Measurements from ENCODE around the gene PSMB7.
"Not testable (repeated sequence)": the region's sequence is repeated elsewhere in the genome, so short reads cannot be mapped to it uniquely, and the experiment has no call there.

The PSMB7 gene

DNA sequence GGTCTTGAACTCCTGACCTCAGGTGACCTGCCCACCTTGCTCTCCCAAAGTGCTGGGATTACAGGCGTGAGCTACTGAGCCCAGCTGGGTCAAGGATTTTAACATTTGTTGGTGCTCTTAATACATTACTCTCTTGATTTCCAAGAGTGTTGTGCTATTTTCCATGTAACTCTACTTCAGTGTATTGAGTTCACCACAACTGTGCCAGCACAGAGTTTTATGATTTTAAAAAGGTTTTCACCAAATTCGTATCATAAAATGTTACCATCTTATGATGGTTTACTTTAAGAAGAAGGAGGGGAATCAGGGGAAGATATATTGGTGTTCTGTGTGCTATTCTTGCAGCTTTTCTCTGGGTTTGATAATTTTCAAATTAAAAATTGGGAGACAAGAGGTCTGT, 28.4 kb upstream of the PSMB7 start:
- no peak for DNase-seq

DNA sequence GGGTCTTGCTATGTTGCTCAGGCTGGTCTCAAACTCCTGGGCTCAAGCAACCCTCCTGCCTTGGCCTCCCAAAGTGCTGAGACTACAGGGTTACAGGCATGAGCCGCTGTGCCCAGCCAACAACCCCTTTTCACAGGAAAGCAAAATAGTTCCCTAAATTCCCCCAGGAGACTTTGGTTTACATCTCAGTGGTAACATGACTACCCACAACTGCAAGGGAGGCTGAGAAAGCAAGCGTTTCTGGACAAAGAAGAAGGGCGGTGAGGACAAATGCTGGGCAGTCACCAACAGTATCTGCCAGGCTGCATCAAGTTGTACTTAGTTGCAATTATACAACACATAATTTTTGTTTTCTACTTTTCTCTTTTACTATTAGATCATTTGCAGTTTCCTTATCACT, 27.6 kb upstream of the PSMB7 start:
- DNase-seq, result no peak

DNA sequence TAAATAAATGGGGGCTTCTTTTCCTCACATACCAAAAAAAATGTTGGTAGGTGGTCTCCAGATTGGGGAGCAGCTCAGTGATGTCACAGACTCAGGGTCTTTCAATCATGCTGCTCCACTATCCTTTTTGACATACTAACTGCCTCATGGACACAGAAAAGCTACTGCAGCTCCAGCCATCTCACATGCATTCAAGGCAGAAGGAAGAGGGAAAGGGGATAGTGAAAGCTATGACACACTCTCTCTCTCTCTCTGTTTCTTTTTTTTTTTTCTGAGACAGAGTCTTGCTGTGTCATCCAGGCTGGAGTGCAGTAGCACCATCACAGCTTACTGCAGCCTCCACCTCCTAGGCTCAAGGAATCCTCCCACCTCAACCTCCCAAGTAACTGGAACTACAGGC, 27.1 kb upstream of the PSMB7 start:
- no peak for DNase-seq

DNA sequence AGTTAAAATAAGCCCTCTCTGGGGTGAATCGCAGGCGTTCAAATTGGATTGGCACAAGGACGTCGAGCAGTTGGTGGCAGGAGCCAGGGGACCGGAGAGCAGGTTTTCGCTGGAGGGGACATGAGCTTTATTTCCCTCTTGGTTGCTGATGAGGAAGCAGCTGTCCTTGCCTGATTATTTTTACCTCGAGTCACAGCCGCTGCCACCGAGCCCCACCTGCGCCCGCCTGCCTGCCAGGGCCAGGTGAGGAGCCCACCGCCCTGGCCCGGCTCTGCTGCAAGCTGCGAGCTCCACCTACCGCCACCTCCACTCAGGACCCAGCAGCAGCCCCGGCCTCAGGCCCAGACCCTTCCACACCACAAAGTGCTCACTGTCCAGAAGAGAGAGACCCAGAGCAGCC, 26.0 kb upstream of the PSMB7 start:
- no peak for DNase-seq

DNA sequence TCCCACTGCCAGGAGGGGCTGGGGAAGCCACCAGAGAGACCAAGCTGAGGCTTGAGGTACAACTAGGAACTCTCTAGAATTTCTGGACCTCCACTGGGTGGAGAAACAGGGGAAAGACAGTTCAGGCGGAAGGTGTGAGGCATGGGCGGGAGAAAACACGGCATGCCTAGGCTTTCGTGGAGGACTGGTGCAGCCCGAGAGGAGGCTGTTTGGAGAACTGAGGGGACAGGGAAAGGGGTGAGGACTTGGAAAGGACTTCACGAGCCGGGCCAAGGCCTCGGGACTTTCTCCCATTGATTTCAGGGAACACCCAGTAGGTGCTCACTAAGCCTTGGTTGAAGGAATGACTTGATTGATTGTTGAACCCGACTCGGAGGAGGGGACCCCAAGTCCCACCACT, 25.5 kb upstream of the PSMB7 start:
- no peak for DNase-seq

DNA sequence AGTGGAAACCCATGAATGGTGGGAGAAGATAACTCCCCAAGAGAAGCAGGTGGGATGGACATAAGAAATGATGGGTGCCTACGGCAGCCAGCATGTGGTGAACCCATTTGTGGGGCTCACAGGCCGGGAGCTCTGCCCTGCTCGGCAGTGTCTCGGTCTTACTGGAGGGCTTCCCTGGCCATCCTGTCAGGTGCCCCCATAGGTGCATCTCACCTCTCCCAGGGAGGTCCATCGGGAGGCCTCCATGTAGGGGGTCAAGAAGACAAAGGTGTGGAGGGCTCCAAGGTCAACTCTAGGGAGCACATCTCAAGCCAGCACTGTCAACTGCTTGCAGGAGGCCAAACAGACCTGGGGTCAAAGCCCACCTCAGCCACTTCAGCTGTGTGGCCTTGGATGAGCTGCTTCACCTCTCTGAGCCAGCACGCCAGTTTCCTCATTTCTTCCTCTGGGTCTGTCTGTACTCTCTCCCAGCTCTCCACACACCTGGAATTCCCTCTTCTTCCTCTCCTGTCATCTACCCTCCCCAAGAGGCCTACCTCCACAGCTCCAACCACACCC, 24.5 kb upstream of the PSMB7 start:
- DNase-seq, result no peak

DNA sequence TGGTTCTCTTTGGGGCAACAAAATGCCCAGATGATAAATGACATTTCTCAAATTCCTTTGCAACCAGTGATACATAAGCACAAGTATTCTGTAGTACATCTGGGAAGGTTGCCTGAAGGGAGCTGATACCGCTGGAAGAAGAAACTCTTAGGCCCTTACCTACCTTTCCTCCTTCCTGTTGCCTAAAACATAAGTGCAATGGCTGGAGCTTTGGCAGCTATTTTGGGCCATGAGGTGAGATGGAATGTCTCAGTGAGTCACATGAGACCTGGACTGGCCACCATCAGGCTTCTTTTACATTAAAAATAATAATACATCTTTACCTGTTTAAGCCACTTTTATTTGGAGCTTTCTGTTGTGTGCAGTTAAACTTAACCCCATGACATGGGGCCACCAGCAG, 23.8 kb upstream of the PSMB7 start:
- DNase-seq, result no peak

DNA sequence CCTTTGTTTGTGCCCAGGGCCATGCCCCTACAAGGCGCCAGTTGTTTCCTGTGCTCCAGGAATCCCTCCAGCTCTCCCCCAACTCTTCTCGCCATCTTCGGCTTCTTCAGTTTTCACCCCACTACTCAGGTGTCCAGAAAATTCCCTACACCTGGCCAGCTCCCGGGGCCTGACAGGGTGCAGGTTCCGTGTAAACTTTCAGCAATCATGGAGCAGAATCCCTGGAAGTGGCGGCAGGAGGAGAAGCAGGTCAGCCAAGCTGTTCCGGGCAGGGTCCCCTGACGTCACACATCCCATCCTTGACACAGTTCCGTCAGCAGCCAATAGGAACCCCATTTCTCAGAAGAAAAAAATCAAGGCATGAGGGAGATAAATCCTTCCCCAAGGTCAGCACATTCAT, 22.8 kb upstream of the PSMB7 start:
- DNase-seq, result no peak

DNA sequence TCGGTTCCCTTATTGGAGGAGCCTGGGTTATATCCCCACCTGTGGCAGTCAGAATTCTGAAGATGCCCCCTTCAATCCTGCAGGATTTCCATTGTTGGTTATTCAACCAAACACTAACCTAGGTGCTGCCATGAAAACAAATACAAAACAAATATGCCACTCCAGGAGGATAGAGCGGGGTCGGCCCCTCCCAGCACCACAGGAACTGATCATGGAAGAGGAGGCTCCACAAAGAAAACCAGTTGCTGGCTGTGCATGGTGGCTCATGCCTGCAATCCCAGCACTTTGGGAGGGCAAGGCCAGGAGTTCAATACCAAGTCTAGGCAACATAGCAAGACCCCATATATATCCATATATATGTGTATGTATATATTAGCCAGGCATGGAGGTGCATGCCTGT, 21.8 kb upstream of the PSMB7 start:
- DNase-seq, result no peak

DNA sequence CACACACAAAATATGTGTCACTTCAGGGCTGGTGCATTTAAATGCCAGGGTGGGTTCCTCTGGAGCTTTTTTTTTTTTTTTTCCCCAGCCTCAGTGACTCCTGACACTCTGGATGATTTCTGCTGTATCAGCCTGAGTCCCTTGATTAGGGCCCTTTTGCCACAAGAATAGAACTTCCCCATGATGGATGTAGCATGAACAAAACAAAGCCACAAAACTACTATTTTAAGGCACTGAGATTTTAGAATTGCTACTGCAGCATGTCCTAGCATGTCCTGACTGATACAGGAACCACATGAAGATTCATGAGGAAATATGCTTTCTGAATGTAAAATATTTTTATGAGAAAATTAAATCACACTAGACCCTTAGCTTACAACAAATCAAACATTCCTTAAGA, 21.1 kb upstream of the PSMB7 start:
- DNase-seq, result no peak

DNA sequence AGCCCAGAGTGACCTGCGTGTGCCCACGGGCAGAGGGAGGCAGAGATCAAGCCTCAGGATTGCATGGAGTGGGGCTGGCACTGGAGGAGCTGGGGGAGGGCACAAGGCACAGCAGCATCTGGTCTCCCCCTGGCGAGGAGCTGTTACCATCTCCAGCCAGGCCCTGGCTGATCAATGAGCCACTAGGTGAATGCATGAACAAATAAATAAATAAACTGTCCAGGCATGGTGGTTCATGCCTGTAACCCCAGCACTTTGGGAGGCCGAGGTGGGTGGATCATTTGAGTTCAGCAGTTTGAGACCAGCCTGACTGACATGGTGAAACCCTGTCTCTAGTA, 14.3 kb upstream of the PSMB7 start:
- DNase-seq, result no peak

DNA sequence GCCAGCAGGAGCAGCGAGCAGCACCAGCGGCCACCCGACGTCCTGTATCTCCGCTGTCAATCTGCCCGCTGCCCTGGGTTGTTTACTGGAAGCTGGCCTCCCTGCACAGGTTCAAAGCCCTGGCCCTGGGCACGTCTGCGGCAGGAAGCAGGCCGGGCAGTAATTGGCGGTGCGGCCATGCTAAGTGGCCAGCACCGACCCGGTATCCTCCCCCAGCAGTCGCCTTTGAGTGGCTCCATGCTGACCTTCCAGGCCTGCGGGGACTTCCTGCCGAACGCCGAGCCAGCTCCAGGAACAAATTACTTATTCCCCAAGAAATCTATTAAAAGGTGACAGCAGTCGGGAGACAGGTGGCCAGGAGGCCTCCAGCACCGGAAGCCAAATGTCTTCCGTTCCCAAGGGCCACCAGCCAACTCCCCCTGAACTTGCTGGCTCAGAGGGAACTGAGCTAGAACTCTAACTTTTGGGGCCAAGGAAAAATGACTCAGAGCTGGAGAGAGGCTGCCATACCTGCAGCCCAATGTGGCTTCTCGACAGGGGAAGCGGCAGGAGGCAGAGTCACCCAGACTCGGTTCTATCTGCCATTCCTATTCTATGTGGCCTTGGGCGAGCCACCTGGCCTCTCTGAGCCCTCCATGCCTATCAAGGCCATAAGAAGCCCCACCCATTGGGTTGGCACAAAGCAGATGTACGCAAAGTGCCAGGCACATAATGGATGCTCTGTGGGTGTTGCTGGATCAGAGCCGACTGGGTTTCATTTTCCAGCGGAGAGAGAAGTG, 13.7 kb upstream of the PSMB7 start:
- DNase-seq, result peak in 6 of 58 donors; percentile 7 to 29 (median 17)

DNA sequence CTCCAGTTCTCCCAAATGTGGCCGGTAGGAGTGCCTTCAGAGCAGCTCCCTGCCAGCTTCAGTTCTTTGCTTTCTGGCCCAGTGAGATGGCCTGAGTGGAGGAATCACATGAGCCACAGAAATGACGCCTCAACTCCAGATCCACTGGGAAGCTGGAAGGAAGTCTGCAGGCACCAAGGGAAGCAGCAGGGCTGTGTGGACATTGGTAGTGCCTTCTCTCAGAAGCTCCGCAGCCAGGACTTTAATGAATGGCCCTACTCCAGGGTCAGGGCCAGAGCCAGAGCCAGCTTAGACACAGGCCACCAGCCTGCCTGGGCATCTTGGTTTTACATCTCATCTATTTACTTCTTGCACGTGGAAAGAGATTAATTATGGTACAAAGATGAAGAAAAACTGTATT, 12.0 kb upstream of the PSMB7 start:
- no peak for DNase-seq

DNA sequence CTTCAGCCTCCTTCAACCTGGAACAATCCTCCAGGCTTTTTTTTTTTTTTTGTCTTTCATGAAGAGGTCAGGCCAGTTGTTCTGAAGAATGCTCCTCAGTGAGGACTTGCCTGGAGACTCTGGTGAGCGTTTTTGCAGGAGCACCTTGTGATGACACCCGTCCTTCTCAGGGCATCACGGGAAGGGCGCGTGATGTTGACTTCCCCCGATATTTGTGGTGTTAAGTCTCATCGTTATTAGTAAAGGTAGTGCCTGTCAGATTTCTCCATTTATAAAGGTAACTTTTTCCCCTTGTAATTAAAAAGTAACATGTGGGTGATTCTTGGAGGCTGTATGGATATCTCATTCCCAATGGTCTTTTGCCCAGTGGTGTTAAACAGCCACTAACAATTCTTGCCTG, 11.1 kb upstream of the PSMB7 start:
- DNase-seq, result no peak

DNA sequence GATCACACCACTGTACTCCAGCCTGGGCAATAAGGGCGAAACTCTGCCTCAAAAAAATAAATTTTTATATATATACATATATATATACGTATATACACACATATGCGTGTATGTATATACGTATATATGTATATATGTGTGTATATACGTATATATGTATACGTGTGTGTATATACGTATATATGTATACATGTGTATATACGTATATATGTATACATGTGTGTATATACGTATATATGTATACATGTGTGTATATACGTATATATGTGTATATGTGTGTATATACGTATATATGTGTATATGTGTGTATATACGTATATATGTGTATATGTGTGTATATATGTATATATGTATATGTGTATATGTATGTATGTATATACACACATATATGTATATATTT, 10.5 kb upstream of the PSMB7 start:
- DNase-seq, result not testable (repeated sequence)

DNA sequence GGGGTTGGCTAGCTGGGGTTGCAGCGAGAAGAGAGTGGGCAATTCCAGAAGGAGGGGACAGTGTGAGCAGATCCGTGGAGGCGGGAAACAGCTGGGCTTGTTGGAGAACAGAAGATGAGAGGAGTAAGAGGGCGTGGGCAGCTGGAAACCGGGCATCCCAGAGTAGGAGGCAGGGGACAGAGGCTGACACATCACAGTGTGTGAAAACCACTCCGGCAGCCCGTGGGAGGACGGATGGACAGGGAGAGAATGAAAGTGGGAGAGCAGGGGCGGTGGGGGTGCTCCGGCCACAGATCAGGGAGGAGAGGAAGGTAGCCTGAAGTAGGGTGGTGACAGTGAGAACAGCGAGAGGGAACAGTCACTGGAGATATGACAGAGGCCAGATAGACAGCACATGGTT, 8.3 kb upstream of the PSMB7 start:
- peak in 18 of 58 donors; percentile 14 to 76 (median 36) for DNase-seq

DNA sequence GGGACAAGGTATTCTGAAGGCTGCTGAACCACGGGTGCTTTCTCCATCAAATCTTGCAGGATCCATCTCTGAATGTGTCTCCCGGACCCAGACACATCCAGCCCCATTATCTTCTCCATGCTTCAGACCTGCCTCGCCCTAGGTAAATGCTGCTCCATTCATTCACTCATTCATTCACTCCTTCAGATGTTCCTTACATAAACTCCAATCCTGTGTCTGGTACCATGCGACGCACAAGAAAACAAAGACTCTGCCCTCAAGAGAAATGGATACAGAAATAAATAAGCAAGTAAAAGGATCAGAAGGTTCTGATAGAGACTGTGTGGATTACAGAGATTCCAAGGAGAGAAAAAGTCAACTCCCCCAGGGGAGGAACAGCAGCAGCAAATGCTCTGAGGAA, 7.9 kb upstream of the PSMB7 start:
- no peak for DNase-seq

DNA sequence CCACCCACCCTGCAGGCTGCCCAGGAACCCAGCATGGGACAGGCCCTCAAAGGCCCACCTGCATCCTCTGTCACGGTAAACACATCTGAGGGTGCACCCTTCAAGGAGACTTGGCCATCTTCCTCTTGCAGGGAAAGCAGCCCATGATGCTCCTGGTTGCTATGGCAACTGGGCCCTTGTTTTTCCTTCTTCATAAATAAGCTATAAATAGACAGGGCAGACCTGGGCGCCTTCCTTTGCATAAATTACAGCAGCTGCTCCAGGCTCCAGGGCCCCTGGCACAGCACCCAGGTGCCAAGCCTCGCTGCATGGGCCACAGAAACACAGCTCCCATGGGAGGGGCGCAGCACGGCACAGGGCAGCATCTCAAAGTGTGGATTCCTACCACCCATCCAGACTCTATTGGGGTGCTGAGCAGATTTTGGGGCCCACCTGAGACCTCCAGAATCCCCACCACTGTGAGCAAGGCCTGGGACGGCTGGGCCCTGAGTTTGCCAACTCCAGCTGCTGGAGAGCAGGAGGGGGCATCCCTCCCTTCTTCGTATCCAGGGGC, 5.8 kb upstream of the PSMB7 start:
- peak in 15 of 58 donors; percentile 12 to 54 (median 28) for DNase-seq

DNA sequence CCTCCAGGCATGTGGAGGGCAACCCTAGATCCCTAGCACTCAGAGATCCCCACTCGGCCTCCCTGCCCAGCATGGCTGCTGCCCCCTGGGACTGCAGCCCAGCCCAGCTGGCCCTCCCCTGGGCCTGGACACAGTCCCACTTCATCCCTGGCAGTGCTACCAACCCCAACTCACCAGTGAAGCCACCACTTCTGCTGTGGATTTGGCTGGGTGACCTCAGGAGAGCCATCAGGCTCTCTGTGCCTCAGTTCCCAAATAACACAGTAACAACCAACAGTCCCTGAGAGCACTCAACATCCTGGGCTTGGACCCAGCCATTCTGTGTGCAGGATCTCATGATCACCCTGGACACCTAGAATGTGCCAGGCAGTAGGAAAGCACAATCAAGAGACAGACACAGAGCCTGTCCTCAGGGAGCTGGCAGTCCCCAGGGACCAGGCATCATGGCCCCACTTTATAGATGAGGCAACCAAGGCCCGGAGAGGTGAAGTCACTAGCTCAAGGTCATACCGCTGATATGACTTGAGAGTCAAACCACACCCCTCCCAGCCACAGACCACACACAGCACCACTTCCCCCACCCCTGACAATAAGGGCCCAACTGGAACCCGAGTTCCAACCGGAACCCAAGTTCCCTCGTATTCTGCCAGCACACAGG, 4.7 kb upstream of the PSMB7 start:
- no peak for DNase-seq

DNA sequence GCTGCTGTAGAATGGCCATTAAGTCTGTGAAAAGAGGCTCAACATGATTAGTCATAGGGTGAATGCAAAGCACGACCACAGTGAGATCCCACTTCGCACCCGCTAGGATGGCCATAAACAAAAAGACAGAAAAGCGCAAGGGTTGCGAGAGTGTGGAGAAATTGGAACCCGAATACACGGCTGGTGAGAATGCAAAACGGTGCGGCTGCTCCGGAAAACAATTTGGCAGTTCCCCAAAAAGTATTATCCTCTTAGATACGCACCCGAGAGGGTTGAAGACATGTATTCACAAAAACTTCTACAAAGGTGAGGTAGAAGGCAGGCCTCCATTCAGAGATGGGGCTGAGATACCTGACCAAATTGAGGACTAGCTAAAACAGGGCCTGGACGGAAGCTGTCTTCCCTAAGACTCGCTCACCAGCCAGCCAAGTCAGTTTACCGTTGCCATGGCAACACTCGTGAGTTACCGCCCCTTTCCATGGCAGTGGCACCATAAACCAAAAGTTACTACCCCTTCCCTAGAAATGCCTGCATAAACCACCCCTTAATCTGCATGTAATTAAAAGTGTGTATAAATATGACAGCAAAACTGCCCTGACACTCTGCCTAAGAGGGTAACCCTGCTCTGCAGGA, 726 bp upstream of the PSMB7 start:
- no peak for DNase-seq

DNA sequence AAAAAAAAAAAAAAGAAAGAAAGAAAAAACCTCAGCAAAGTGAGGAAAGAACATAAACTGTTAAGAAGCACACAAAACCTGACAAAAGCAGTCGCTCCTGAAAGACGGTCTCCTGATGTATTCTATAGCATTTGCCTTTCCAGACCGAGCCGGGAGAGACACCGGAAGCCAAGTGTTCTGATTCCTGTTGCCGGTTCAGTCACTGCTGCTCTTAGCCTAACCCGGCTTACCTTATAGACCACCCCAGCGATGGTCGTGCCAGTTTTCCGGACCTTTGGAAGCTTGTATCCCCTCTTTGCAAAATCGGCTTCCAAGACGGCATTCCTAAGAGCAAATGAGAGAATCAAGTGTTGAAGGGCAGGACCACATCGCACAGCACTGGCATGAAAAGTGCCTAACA, 630 bp downstream of the PSMB7 start:
- no peak for DNase-seq

DNA sequence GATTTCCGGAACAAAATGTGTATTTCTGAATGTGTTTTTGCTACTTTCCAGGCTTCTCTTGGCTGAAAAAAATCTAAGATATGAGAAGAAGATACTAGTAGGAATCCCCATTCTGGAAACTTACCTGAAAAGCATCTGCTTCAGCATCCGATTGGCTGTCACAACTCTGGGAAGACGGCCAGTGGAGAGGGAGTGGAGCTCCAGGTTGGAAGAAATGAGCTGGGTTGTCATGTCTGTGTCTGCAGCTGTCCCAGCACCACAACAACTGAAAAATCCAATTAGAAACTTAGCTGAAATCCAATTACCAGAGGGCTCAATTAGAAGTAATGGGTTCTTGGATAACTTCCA, 3.0 kb downstream of the PSMB7 start:
- no peak for DNase-seq
